Osteoblast (primary cell): ENCODE data around the gene UBQLN1. TPM values are rescaled to one million over a fixed set of nuclear protein-coding genes. Genes with fewer than 3 reads are reported as not detected.

ENCODE experiments used
- DNase-seq: peaks from one replicate; pipeline ENCODE4 v3.0.0; 2011; ENCODE audit warnings: low spot score, mixed read lengths; ENCODE audit not compliant: insufficient read length; ENCODE audit errors: missing footprints
- H2AFZ ChIP-seq: 2 replicates; pipeline ENCODE4 v1.6.0; 2011; ENCODE audit warnings: mild to moderate bottlenecking, low read length
- H3K27ac ChIP-seq: 2 replicates; pipeline ENCODE4 v1.5.1; 2011; ENCODE audit warnings: mild to moderate bottlenecking, low read depth, low read length, moderate library complexity
- H3K27me3 ChIP-seq: 2 replicates; pipeline ENCODE4 v1.6.0; 2012; ENCODE audit warnings: mild to moderate bottlenecking, control low read depth, inconsistent platforms, low read length, moderate library complexity; ENCODE audit not compliant: insufficient read depth
- H3K36me3 ChIP-seq: 2 replicates; pipeline ENCODE4 v1.5.1; 2011; ENCODE audit warnings: mild to moderate bottlenecking, low read length, control low read depth, moderate library complexity; ENCODE audit not compliant: insufficient read depth
- H3K4me1 ChIP-seq: 2 replicates; pipeline ENCODE4 v1.5.1; 2011; ENCODE audit warnings: mild to moderate bottlenecking, low read length, control low read depth, moderate library complexity; ENCODE audit not compliant: insufficient read depth
- H3K4me2 ChIP-seq: 2 replicates; pipeline ENCODE4 v1.6.0; 2011; ENCODE audit warnings: mild to moderate bottlenecking, low read length; ENCODE audit not compliant: insufficient read depth
- H3K4me3 ChIP-seq: fragments of 200-600 bp; sonication (generic); 3 replicates; pipeline ENCODE4 v1.5.1; 2012; ENCODE audit warnings: mild to moderate bottlenecking, low read length, inconsistent platforms; ENCODE audit not compliant: insufficient read depth
- H3K79me2 ChIP-seq: 2 replicates; pipeline ENCODE4 v1.6.0; 2012; ENCODE audit warnings: mild to moderate bottlenecking, low read length, control low read depth, inconsistent platforms; ENCODE audit not compliant: insufficient read depth
- H3K9me3 ChIP-seq: 2 replicates; pipeline ENCODE4 v1.5.1; 2011; ENCODE audit warnings: low read depth, low read length, control low read depth
- H4K20me1 ChIP-seq: 2 replicates; pipeline ENCODE4 v1.6.0; 2012; ENCODE audit warnings: mild to moderate bottlenecking, low read length, control low read depth; ENCODE audit not compliant: insufficient read depth
- total RNA-seq: library from RNA; depleted of rRNA; stranded (reverse); fragments of >200 nt; gene quantifications from 2 replicates; pipeline ENCODE4 v1.2.3, GENCODE V29; 2012
- TF ChIP-seq, protein P1 (sequence below): IDR thresholded peaks from 2 replicates; pipeline ENCODE4 v1.5.1; 2011; ENCODE audit warnings: mild to moderate bottlenecking, low read depth, low read length, moderate library complexity; ENCODE audit errors: extremely low read depth

Gene UBQLN1
- total RNA-seq, 1 donor: 117 TPM

DNA sequence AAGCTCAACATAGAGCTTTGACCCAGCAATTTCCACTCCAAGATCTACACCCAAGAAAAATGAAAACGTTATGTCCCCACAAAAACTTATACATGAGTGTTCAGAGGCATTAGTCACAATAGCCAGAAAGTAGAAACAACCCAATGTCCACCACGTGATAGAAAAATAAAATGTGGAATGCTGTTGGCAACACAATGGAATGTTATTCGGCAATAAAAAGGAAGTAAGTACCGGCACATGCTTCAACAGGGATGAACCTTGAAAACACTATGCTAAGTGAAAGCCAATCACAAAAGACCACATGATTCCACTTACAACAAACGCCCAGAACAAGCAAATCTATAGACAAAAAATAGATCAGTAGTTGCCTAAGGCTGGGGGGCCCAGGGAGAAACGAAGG, 6.0 kb downstream of the UBQLN1 start:
- Histone ChIP-seq H3K27ac (peak overlapping the region; percentile 47), H3K4me1 (peaks cover 13% of the 10 kb centered on the region), H3K9me3 (no peaks in the 10 kb centered on the region), H3K4me3 (peak overlapping the region; percentile 24), H4K20me1 (peaks cover 79% of the 10 kb centered on the region), H2AFZ (no peak overlapping the region), H3K79me2 (peaks cover 100% of the 10 kb centered on the region), H3K4me2 (peak overlapping the region; percentile 70), H3K27me3 (no peaks in the 10 kb centered on the region), H3K36me3 (no peaks in the 10 kb centered on the region)
- no peak for DNase-seq
- TF ChIP-seq, protein P1, sequence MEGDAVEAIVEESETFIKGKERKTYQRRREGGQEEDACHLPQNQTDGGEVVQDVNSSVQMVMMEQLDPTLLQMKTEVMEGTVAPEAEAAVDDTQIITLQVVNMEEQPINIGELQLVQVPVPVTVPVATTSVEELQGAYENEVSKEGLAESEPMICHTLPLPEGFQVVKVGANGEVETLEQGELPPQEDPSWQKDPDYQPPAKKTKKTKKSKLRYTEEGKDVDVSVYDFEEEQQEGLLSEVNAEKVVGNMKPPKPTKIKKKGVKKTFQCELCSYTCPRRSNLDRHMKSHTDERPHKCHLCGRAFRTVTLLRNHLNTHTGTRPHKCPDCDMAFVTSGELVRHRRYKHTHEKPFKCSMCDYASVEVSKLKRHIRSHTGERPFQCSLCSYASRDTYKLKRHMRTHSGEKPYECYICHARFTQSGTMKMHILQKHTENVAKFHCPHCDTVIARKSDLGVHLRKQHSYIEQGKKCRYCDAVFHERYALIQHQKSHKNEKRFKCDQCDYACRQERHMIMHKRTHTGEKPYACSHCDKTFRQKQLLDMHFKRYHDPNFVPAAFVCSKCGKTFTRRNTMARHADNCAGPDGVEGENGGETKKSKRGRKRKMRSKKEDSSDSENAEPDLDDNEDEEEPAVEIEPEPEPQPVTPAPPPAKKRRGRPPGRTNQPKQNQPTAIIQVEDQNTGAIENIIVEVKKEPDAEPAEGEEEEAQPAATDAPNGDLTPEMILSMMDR: no peak

DNA sequence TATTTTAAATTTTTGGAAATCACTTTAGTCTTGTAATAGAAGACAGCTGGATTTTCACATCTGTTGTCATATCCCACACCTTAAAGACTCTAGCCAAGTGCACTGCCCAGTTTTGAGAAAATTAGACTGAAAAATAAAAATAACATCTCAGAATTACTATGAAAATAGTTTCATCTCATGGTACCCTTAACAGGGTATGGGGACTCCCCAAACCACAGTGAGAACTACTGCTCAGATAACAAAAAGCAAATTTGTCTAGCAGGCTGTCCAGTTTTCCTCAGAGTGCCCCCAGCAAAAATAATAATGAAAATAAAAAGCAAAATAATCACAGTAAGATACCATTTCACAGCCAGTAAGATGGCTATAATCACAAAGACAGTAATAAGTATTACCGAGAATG, 6.5 kb downstream of the UBQLN1 start:
- no peaks in the 10 kb centered on the region for H3K9me3 ChIP-seq
- no peak overlapping the region for H3K4me3 ChIP-seq
- no peak for DNase-seq
- TF ChIP-seq, protein P1: no peak
- peaks cover 79% of the 10 kb centered on the region for H4K20me1 ChIP-seq
- H3K79me2 ChIP-seq: peaks cover 100% of the 10 kb centered on the region
- H2AFZ ChIP-seq: no peak overlapping the region
- no peaks in the 10 kb centered on the region for H3K36me3 ChIP-seq
- peak overlapping the region; percentile 70 for H3K4me2 ChIP-seq
- H3K27ac ChIP-seq: peak overlapping the region; percentile 47
- no peaks in the 10 kb centered on the region for H3K27me3 ChIP-seq
- H3K4me1 ChIP-seq: peaks cover 11% of the 10 kb centered on the region

DNA sequence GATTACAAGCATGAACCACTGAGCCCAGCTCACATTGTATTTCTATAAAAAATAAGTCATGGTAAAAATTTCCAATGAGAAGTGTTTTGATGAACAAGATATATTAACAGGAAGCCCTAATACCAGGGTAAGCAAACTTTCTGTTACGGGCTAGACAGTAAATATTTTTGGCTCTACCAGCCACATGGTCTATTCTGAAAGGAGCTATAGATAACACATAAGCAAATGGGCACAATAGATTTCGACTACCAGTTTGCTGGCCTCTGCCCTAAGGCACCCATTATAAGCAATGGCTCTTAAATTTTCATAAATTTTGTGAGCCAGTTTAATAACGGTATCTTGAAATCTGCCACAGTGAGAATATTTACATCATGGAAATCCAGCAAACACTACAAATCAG, 8.1 kb downstream of the UBQLN1 start:
- Histone ChIP-seq H3K4me1 (peaks cover 5% of the 10 kb centered on the region), H4K20me1 (peaks cover 79% of the 10 kb centered on the region)

DNA sequence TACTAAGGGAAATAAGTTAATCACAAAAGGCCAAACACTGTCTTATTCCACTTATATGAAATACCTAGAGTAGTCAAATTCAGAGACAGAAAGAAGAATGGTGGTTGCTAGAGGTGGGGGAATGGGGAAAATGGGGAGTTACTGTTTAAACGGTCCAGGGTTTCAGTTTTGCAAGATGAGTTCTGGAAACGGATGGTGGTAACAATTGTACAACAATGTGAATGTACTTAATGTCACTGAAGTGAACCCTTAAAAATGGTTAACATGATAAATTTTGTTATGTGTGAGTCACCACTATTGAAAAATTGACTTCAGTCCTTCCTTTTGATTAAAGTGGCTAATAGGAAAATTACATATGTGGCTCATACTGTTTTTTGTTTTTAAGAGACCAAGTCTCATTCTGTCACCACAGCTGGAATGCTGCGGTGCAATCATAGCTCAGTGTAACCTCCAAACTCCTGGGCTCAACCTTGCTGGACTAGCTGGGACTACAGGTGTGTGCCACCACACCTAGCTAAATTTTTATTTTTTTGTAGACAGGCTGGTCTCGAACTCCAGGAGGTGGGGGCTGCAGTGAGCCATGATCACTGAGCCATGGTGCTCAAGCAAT, 8.7 kb downstream of the UBQLN1 start:
- Histone ChIP-seq H3K36me3 (no peaks in the 10 kb centered on the region), H3K9me3 (no peaks in the 10 kb centered on the region), H3K27ac (no peak overlapping the region), H3K4me2 (no peak overlapping the region), H3K27me3 (no peaks in the 10 kb centered on the region), H4K20me1 (peaks cover 79% of the 10 kb centered on the region), H3K79me2 (peaks cover 100% of the 10 kb centered on the region), H2AFZ (no peak overlapping the region), H3K4me1 (peaks cover 5% of the 10 kb centered on the region), H3K4me3 (no peak overlapping the region)
- DNase-seq: no peak
- TF ChIP-seq, protein P1: no peak

More for the DNA sequence above, 8.1 kb downstream of the UBQLN1 start:
- Histone ChIP-seq H3K27ac (no peak overlapping the region), H3K4me3 (no peak overlapping the region), H3K27me3 (no peaks in the 10 kb centered on the region), H3K79me2 (peaks cover 100% of the 10 kb centered on the region), H3K36me3 (no peaks in the 10 kb centered on the region), H3K4me2 (no peak overlapping the region), H2AFZ (no peak overlapping the region), H3K9me3 (no peaks in the 10 kb centered on the region)
- TF ChIP-seq, protein P1: no peak
- DNase-seq: no peak
